ENCODE data around the gene TBC1D20. TPM values are rescaled to one million over a fixed set of nuclear protein-coding genes. Genes with fewer than 3 reads are reported as not detected.

The TBC1D20 gene
- 22.2 TPM for total RNA-seq

GRCh38 chr20:462199-462991, at the start of gene TBC1D20:
Gene TBC1D20 (minus strand): TSS chr20:462533. CDS start chr20:462405, 128 bp downstream.

GRCh38 chr20:407953-408842, 54.1 kb downstream of the TBC1D20 start, which contains the start of gene RBCK1:
Gene RBCK1 (plus strand): TSS chr20:408299. CDS start chr20:408758, 459 bp downstream.

Small RNA genes within 50 kb of the gene (small RNA-seq; reads per million reads assigned to genes)
- gene RF00019 (ENCODE audit: low replicate concordance), result not detected

Other genes with a start within 250 kb of the TBC1D20 start
- gene DEFB129, start 235.3 kb downstream of the TBC1D20 start, total RNA-seq, result not detected
- gene DEFB132, start 204.8 kb downstream of the TBC1D20 start, total RNA-seq, result not detected
- 7.5 TPM for gene C20orf96, start 171.8 kb downstream of the TBC1D20 start, total RNA-seq
- 15.7 TPM for gene ZCCHC3, start 165.0 kb downstream of the TBC1D20 start, total RNA-seq
- 18.2 TPM for gene SOX12, start 137.0 kb downstream of the TBC1D20 start, total RNA-seq
- 44.4 TPM for gene NRSN2, start 115.4 kb downstream of the TBC1D20 start, total RNA-seq
- 10.6 TPM for gene TRIB3, start 81.8 kb downstream of the TBC1D20 start, total RNA-seq
- 37.2 TPM for gene RBCK1, start 54.2 kb downstream of the TBC1D20 start, total RNA-seq
- 244 TPM for gene CSNK2A1, start 81.3 kb upstream of the TBC1D20 start, total RNA-seq
- gene TCF15, start 147.8 kb upstream of the TBC1D20 start, total RNA-seq, result not detected
- 9.7 TPM for gene SRXN1, start 190.7 kb upstream of the TBC1D20 start, total RNA-seq
- gene SCRT2, start 213.3 kb upstream of the TBC1D20 start, total RNA-seq, result 6.3 TPM

Measured in parietal lobe (tissue), 2 donors.